Activated T-helper 1 cell treated with anti-CD3 and anti-CD28 coated beads, Interleukin-12 subunit alpha, Interleukin-12 subunit beta, Interleukin-2, Interleukin-4 antibody, amounts not matched to agents 30 ng/mL and 10 ng/mL and 1 ng/mL, durations not matched to agents 14 hours and 24 hours and 36 hours (primary cell): ENCODE data around the gene CLOCK. TPM values are rescaled to one million over a fixed set of nuclear protein-coding genes. Genes with fewer than 3 reads are reported as not detected.

Experiments used
- DNase-seq: peaks from one replicate; pipeline ENCODE4 v3.0.0; 2021; ENCODE audit warnings: low spot score
- H3K27ac Mint-ChIP-seq: one replicate; pipeline ENCODE4 v1.8.0; 2021; ENCODE audit warnings: mild to moderate bottlenecking, mixed read lengths
- H3K27me3 Mint-ChIP-seq: one replicate; pipeline ENCODE4 v1.8.0; 2022; ENCODE audit warnings: mild to moderate bottlenecking, moderate library complexity, mixed read lengths; ENCODE audit not compliant: insufficient read depth
- H3K36me3 Mint-ChIP-seq: one replicate; pipeline ENCODE4 v1.8.0; 2021; ENCODE audit warnings: low read depth, mixed read lengths
- H3K4me1 Mint-ChIP-seq: one replicate; pipeline ENCODE4 v1.8.0; 2021; ENCODE audit warnings: low read depth, mixed read lengths
- H3K4me3 Mint-ChIP-seq: one replicate; pipeline ENCODE4 v1.8.0; 2021; ENCODE audit warnings: mild to moderate bottlenecking, moderate library complexity, mixed read lengths
- H3K9me3 Mint-ChIP-seq: one replicate; pipeline ENCODE4 v1.8.0; 2021; ENCODE audit warnings: mixed read lengths
- intact Hi-C: fragments of 100-400 bp; cut with micrococcal nuclease; formaldehyde crosslinking; loops from one replicate; pipeline ENCODE4 v1.15.1; 2024
- total RNA-seq: library from RNA; stranded (reverse); gene quantifications from 2 replicates; pipeline ENCODE4 v1.2.3, GENCODE V29; 2022

The CLOCK gene
- total RNA-seq, 1 donor from 2014 or later: 12.7 TPM

DNA sequence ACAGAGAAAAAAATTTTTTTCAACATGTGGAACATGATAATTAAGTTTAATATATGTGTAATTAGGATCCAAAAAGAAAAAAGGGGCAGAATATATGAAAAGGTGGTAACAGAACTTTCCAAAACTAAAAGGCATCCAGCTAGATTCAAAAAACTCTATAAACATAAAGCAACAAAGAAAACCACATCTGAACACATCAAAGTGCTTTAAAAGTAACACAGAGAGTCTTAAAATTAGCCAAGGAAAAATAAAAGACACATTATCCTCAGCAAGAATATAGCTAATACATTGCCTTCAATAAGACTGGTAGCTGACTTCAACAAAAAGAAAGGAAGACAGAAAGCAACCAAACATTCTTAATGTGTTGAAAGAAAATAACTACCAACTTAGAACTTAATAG lies 8.2 kb downstream of the CLOCK start:
- Mint-ChIP-seq H3K9me3 (peaks cover 7% of the 10 kb centered on the region), H3K4me3 (no peak overlapping the region), H3K36me3 (peaks cover 3% of the 10 kb centered on the region), H3K27me3 (no peaks in the 10 kb centered on the region), H3K4me1 (peaks cover 16% of the 10 kb centered on the region), H3K27ac (no peak overlapping the region)
- no peak for DNase-seq
- intact Hi-C loops: no loop called here

DNA sequence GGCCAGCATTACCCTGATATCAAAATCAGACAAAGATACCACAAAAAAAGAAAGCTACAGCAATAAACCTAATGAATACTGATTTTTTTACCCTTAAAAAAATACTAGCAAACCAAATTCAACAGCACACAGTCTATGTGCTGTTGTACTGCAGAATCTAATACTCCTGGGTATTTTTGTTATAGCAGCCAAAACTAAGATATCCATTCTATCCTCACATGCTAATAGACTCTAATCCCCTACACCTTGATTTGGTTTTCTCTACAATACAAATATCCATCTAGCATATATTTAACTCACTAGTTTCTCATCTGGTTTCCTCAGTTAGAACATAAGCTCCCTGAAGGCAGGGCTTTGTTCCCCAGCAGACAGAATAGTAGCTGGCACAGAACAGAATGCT lies 12.4 kb downstream of the CLOCK start:
- no peak overlapping the region for H3K4me3 Mint-ChIP-seq
- H3K4me1 Mint-ChIP-seq: peaks cover 16% of the 10 kb centered on the region
- peaks cover 19% of the 10 kb centered on the region for H3K36me3 Mint-ChIP-seq
- intact Hi-C loops: no loop called here
- no peak for DNase-seq
- no peak overlapping the region for H3K27ac Mint-ChIP-seq
- H3K9me3 Mint-ChIP-seq: peaks cover 29% of the 10 kb centered on the region
- no peaks in the 10 kb centered on the region for H3K27me3 Mint-ChIP-seq

DNA sequence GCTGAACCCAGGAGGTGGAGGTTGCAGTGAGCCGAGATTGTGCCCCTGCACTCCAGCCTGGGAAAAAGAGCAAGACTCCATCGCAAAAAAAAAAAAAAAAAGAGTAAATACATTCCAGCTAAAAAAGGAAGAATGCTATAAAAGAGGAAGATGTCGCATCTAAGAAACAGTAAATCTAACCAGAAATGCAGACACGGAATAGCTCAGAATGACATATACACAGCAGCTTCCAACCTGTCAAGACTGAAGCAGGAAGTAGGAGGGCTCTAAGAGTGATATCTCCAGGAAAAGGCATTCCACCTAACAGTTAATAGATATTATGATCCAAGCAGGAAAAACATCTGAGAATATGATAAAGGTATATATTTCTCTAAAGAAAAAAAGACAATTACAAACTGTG lies 16.0 kb downstream of the CLOCK start:
- intact Hi-C loops: no loop called here
- Mint-ChIP-seq H3K4me1 (no peaks in the 10 kb centered on the region), H3K36me3 (peaks cover 24% of the 10 kb centered on the region), H3K4me3 (no peak overlapping the region), H3K27ac (no peak overlapping the region), H3K27me3 (no peaks in the 10 kb centered on the region), H3K9me3 (peaks cover 29% of the 10 kb centered on the region)
- DNase-seq: no peak

DNA sequence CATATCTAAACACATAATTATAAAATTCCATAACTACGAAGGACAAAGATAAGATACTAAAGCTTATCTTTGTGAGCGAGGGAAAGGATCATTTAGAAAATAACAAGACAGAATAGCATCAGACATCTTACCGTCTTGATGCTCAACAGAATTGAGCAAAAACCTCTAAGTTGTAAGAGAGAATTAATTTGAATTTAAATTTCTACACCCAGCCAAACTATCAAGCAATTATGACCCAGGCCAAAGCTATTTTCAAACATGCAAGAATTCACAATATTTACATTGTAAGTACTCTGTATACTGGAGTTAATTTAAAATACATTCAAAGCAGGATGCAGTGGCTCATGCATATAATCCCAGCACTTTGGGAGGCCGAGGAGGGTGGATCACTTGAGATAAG lies 16.5 kb downstream of the CLOCK start:
- peaks cover 29% of the 10 kb centered on the region for H3K9me3 Mint-ChIP-seq

DNA sequence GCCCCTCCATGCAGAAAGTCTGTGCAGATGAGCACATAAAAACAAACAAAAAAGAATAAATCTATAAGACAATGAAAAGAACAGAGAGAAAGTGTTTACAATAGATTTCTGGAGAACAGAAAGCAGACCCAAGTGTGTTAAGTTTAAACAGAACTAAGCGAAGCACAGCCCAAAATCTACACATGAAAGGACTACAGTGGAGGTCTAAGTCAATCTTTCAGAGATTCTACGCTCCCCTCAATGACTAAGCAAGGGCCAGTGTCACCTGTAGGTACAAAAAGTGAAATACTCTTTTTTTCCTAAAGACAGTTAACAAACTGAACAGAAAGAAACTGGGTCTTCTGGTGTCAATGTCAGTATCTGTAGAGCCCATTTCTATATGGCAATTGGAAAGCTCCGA lies 18.2 kb downstream of the CLOCK start:
- H3K27ac Mint-ChIP-seq: no peak overlapping the region
- H3K9me3 Mint-ChIP-seq: peaks cover 22% of the 10 kb centered on the region
- no peaks in the 10 kb centered on the region for H3K4me1 Mint-ChIP-seq
- H3K27me3 Mint-ChIP-seq: no peaks in the 10 kb centered on the region
- intact Hi-C loops: no loop called here
- H3K4me3 Mint-ChIP-seq: no peak overlapping the region
- no peak for DNase-seq
- peaks cover 23% of the 10 kb centered on the region for H3K36me3 Mint-ChIP-seq

More for the DNA sequence above, 16.5 kb downstream of the CLOCK start:
- Mint-ChIP-seq H3K4me1 (no peaks in the 10 kb centered on the region), H3K27me3 (no peaks in the 10 kb centered on the region), H3K27ac (no peak overlapping the region), H3K36me3 (peaks cover 24% of the 10 kb centered on the region), H3K4me3 (no peak overlapping the region)
- DNase-seq: no peak
- intact Hi-C loops: no loop called here

DNA sequence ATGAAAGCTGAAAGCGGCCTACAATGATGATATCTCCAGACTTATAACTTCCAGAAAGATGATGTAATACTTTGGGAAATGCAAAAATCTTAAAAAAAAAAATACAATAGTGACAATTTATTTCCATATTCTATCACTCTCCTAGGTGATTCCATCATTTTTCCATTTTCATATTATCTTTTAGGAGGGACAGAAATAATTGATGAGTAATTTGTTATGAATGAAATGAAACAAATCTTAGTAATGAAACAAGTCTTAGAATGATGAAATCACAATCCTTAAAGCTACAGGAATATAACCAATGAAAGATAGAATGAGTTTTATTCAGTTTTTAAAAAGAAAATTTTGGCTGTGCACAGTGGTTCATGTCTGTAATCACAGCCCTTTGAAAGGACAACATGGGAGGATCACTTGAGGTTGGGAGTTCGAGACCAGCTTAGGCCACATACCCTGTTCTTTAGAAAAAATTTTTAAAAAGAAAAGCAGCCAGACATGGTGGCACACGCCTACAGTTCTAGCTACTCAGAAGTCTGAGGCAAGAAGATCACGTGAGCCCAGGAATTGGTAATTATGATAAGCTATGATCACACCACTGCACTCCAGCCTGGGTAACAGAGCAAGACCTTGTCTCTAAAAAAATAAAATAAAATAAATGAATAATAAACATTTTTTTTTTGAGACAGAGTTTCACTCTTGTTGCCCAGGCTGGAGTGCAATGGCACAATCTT lies 21.7 kb downstream of the CLOCK start:
- intact Hi-C loops: no loop called here
- peaks cover 1% of the 10 kb centered on the region for H3K27me3 Mint-ChIP-seq
- no peak overlapping the region for H3K4me3 Mint-ChIP-seq
- no peak overlapping the region for H3K27ac Mint-ChIP-seq
- no peak for DNase-seq
- peaks cover 11% of the 10 kb centered on the region for H3K36me3 Mint-ChIP-seq
- H3K9me3 Mint-ChIP-seq: peaks cover 4% of the 10 kb centered on the region
- H3K4me1 Mint-ChIP-seq: no peaks in the 10 kb centered on the region

DNA sequence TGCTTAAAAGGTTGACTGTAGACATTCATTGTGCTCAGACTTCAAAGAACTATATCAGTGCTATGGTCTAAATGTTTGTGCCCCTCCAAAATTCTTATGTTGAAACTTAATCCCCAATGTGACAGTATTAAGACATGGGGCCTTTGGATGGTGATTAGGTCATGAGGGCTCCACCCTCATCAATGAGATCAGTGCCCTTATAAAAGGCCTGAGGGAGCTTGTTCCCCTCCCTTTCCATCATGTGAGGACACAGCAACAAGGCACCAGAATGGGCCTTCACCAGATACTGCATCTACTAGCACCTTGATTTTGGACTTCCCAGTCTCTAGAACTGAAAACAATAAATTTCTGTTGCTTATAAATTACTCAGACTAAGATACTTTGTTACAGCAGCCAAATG lies 28.3 kb downstream of the CLOCK start:
- no peaks in the 10 kb centered on the region for H3K4me1 Mint-ChIP-seq
- no peaks in the 10 kb centered on the region for H3K9me3 Mint-ChIP-seq
- intact Hi-C loops: no loop called here
- peaks cover under 1% of the 10 kb centered on the region for H3K36me3 Mint-ChIP-seq
- H3K4me3 Mint-ChIP-seq: no peak overlapping the region
- no peak overlapping the region for H3K27ac Mint-ChIP-seq
- DNase-seq: no peak
- peaks cover 1% of the 10 kb centered on the region for H3K27me3 Mint-ChIP-seq

DNA sequence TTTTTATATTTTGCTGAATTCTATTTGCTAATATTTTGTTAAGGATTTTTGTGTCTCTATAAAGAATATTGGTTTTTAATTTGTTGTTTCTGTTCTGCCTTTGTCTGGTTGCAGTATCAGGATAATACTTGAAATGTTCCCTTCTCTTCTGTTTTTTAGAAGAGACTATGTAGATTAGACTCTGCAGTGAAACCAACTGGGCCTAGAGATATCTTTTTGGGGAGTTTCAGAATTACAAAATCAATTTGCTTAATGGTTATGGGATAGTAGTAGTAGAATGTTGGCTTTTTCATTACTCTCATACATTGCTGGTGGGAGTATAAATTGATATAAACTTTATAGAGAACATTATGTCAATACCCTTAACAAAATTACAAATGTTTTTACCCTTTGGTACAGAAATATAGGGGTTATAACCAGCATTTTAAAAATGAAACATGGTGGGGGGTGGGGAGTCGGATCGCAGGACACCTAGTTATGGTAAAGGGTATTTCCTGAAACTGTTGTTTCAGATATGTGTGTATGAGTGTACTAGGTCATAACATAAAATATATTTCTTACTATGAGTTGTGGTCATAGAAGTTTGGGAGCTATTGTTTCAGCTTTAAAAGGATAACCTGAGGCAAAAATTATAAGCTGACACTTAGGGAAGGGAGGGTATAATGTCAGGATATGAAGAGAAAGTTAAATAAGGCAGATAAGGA lies 29.0 kb downstream of the CLOCK start:
- no peak overlapping the region for H3K27ac Mint-ChIP-seq
- H3K36me3 Mint-ChIP-seq: no peaks in the 10 kb centered on the region
- intact Hi-C loops: no loop called here
- DNase-seq: no peak
- H3K9me3 Mint-ChIP-seq: no peaks in the 10 kb centered on the region
- no peaks in the 10 kb centered on the region for H3K4me1 Mint-ChIP-seq
- H3K4me3 Mint-ChIP-seq: no peak overlapping the region
- H3K27me3 Mint-ChIP-seq: peaks cover 1% of the 10 kb centered on the region

DNA sequence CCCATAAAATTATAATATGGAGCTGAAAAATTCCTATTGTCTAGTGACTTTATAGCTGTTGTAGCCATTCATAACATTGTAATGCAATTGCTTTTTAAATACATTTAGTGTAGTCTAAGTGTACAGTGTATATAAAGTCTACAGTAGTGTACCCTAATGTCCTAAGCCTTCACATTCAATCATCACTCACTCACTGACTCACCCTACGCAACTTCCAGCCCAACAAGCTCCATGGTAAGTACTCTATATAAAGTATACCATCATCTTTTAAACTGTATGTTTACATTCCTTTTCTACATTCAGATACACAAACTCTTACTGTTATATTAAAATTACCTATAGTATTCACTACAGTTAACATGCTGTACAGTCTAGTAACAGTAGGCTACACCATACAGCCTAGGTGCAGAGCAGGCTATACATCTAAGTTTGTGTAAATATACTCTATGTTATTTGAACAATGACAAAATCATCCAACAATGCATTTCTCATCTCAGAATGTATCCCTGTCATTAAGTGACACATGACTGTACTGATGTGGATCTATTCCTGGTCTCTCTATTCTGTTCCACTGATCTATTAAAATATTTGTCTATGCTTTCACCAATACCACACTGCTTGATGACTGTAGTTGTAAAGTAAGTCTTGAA lies 33.7 kb downstream of the CLOCK start:
- Mint-ChIP-seq H3K36me3 (peaks cover 2% of the 10 kb centered on the region), H3K27me3 (no peaks in the 10 kb centered on the region), H3K27ac (no peak overlapping the region), H3K4me1 (peaks cover 8% of the 10 kb centered on the region), H3K4me3 (no peak overlapping the region), H3K9me3 (no peaks in the 10 kb centered on the region)
- intact Hi-C loops: no loop called here
- no peak for DNase-seq

DNA sequence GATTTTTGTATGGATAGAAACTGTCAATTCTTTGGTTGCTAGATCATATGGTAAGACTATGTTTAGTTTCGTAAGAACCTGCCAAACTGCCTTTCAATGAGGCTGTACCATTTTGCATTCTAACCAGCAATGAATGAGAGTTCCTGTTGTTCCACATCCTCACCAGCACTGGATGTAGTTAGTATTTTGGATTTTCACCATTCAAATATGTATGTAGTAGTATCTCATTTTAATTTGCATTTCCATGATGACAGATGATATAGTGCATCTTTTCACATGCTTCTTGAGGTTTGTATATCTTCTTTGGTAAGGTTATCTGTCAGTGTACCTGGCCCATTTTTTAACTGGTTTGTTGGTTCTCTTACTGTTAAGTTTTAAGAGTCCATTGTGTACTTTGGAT lies 34.6 kb downstream of the CLOCK start:
- H3K27me3 Mint-ChIP-seq: no peaks in the 10 kb centered on the region
- intact Hi-C loops: no loop called here
- no peak overlapping the region for H3K27ac Mint-ChIP-seq
- no peak for DNase-seq
- H3K9me3 Mint-ChIP-seq: no peaks in the 10 kb centered on the region
- H3K4me1 Mint-ChIP-seq: peaks cover 8% of the 10 kb centered on the region
- H3K36me3 Mint-ChIP-seq: peaks cover 7% of the 10 kb centered on the region
- H3K4me3 Mint-ChIP-seq: no peak overlapping the region

DNA sequence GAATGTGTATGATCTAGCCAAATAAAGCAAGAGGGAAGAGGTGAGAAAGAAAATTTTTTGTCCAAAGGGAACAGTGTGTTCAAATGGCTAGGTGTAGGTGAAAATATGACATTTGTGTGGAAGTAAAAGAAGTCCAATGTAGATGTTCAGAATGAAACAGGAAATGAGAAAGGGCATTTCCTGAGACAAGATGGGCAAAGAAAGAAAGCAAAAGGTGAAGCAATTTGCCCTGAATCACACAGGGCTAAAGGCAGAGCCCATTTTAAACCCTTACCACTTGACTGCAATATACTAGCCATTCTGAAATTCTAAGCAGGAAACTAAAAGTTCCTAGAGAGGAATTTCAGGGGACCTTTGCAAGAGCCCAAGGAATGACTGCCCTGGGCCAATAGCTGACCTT lies 36.0 kb downstream of the CLOCK start:
- no peak for DNase-seq
- H3K4me1 Mint-ChIP-seq: peaks cover 8% of the 10 kb centered on the region
- no peak overlapping the region for H3K27ac Mint-ChIP-seq
- H3K36me3 Mint-ChIP-seq: peaks cover 7% of the 10 kb centered on the region
- intact Hi-C loops: no loop called here
- no peaks in the 10 kb centered on the region for H3K27me3 Mint-ChIP-seq
- H3K4me3 Mint-ChIP-seq: no peak overlapping the region
- no peaks in the 10 kb centered on the region for H3K9me3 Mint-ChIP-seq

DNA sequence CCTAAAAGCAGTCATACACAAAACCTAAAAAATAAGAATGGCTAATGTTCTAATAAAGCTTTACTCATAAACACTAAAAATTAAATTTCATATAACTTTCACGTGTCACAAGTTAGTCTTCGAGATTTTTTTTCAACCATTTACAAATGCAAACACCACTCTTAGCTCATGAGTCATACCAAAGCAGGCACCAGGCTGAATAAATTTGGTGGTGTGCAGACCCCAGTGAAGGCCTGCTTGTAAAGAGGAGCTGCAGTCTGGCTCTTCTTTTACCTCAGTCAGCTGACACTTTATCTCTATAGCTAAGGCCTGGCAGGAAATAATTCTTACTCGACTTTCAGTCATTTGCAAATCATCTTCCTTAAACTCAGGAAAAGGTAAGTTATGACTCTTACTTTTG lies 37.4 kb downstream of the CLOCK start:
- no peak for DNase-seq
- H3K27ac Mint-ChIP-seq: no peak overlapping the region
- H3K4me3 Mint-ChIP-seq: no peak overlapping the region
- no peaks in the 10 kb centered on the region for H3K27me3 Mint-ChIP-seq
- peaks cover 7% of the 10 kb centered on the region for H3K36me3 Mint-ChIP-seq
- no peaks in the 10 kb centered on the region for H3K9me3 Mint-ChIP-seq
- H3K4me1 Mint-ChIP-seq: peaks cover 8% of the 10 kb centered on the region
- intact Hi-C loops: no loop called here

DNA sequence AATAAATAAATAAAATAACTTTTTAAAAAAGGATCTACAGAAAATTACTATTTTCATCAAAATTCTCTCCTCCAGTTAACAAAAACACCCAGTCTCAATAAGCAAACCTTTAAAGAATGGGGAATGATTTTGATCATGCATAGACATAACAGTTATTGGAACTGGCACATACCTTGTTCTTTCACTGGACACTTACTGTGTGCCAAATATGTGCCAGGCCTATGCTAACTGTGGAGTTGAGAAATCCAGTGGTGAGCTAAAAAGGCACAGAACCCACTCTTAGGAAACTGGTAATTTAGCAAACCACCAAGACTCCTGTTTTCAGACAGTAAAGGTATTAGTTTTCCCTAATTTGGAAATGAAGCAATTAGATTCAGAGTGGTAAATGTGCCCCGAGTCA lies 39.1 kb downstream of the CLOCK start:
- no peaks in the 10 kb centered on the region for H3K27me3 Mint-ChIP-seq
- peaks cover 7% of the 10 kb centered on the region for H3K36me3 Mint-ChIP-seq
- no peak overlapping the region for H3K4me3 Mint-ChIP-seq
- peaks cover 16% of the 10 kb centered on the region for H3K4me1 Mint-ChIP-seq
- no peak overlapping the region for H3K27ac Mint-ChIP-seq
- intact Hi-C loops: no loop called here
- DNase-seq: no peak
- no peaks in the 10 kb centered on the region for H3K9me3 Mint-ChIP-seq
